Measurements from ENCODE around the gene MCTP2.

The MCTP2 gene

GRCh38 chr15:94327356-94327936 lies 96.1 kb downstream of the MCTP2 start:
- H3K4me1 ChIP-seq (ENCODE audit: control insufficient read depth, insufficient read depth, low read length): no peaks in the 10 kb centered on the region
- H3K4me3 ChIP-seq (ENCODE audit: low read depth, low read length): no peak overlapping the region
- TF ChIP-seq ZNF248 (tag by site-specific recombination; IDR thresholded peaks at IDR 0.05) (no peak), ZNF654 (tag by site-specific recombination; IDR thresholded peaks at IDR 0.05; ENCODE audit: low read depth) (peak; percentile 29)
- POLR2A ChIA-PET: no interaction called here
- no peak overlapping the region for H3K27ac ChIP-seq (ENCODE audit: extremely low read depth, low read depth, low read length)
- no peaks in the 10 kb centered on the region for H3K9me3 ChIP-seq (ENCODE audit: control insufficient read depth, insufficient read depth, low read depth, low read length)
- CTCF ChIA-PET: interaction anchor here (0.6 to 10.2 kb wide), 19 partner anchors 11 to 1272 kb away, joined by 3 to 258 read pairs (median 4); no protein-coding TSS in a partner anchor
- no peaks in the 10 kb centered on the region for H3K36me3 ChIP-seq (ENCODE audit: control insufficient read depth in 2 of 2, insufficient read depth in 1 of 2, low read length in 2 of 2)

- ChIA-PET POLR2A (no interaction called here), CTCF (interaction anchor here (0.6 to 3.8 kb wide), 4 partner anchors 8 to 245 kb away, joined by 3 to 41 read pairs (median 9); no protein-coding TSS in a partner anchor)
- Histone ChIP-seq H3K27ac (ENCODE audit: extremely low read depth, low read depth, low read length) (no peak overlapping the region), H3K36me3 (ENCODE audit: control insufficient read depth in 2 of 2, insufficient read depth in 1 of 2, low read length in 2 of 2) (no peaks in the 10 kb centered on the region), H3K9me3 (ENCODE audit: control insufficient read depth, insufficient read depth, low read depth, low read length) (no peaks in the 10 kb centered on the region), H3K4me3 (ENCODE audit: low read depth, low read length) (no peak overlapping the region), H3K4me1 (ENCODE audit: control insufficient read depth, insufficient read depth, low read length) (no peaks in the 10 kb centered on the region)
- TF ChIP-seq ZNF768 (tag by site-specific recombination; IDR thresholded peaks at IDR 0.05): no peak
- TF ChIP-seq ZNF510 (tag by site-specific recombination; IDR thresholded peaks at IDR 0.05; ENCODE audit: insufficient replicate concordance): no peak
- no peak for TF ChIP-seq ZNF266 (tag by site-specific recombination; IDR thresholded peaks at IDR 0.05; ENCODE audit: low read depth)
- TF ChIP-seq ZNF555 (tag by site-specific recombination; conservative IDR thresholded peaks at IDR 0.05): no peak
- no peak for TF ChIP-seq ZNF175 (tag by site-specific recombination; IDR thresholded peaks at IDR 0.05)
- TF ChIP-seq ZFP69B (tag by site-specific recombination; IDR thresholded peaks at IDR 0.05): no peak
- TF ChIP-seq GFI1B (tag by site-specific recombination; IDR thresholded peaks at IDR 0.05): no peak
- no peak for TF ChIP-seq ZNF449 (tag by site-specific recombination; IDR thresholded peaks at IDR 0.05)
- no peak for TF ChIP-seq ZSCAN4 (tag by site-specific recombination; IDR thresholded peaks at IDR 0.05)
- no peak for TF ChIP-seq ZNF548 (tag by site-specific recombination; IDR thresholded peaks at IDR 0.05)
- TF ChIP-seq ZNF529 (tag by site-specific recombination; IDR thresholded peaks at IDR 0.05; ENCODE audit: insufficient replicate concordance): no peak
- TF ChIP-seq BCL11B (tag by site-specific recombination; IDR thresholded peaks at IDR 0.05; ENCODE audit: low read depth): no peak
- no peak for TF ChIP-seq ZNF571 (tag by site-specific recombination; IDR thresholded peaks at IDR 0.05)
- no peak for TF ChIP-seq YY1 (tag by site-specific recombination; IDR thresholded peaks at IDR 0.05)
- TF ChIP-seq ZNF544 (tag by site-specific recombination; IDR thresholded peaks at IDR 0.05): no peak
- TF ChIP-seq ZNF239 (tag by site-specific recombination; IDR thresholded peaks at IDR 0.05): no peak
These were observed 100.4 kb downstream of the MCTP2 start for GRCh38 chr15:94331731-94332130.

GRCh38 chr15:94335616-94336015 lies 104.3 kb downstream of the MCTP2 start:
- Histone ChIP-seq H3K27ac (ENCODE audit: extremely low read depth, low read depth, low read length) (no peak overlapping the region), H3K4me1 (ENCODE audit: control insufficient read depth, insufficient read depth, low read length) (no peaks in the 10 kb centered on the region), H3K36me3 (ENCODE audit: control insufficient read depth in 2 of 2, insufficient read depth in 1 of 2, low read length in 2 of 2) (no peaks in the 10 kb centered on the region), H3K4me3 (ENCODE audit: low read depth, low read length) (no peak overlapping the region), H3K9me3 (ENCODE audit: control insufficient read depth, insufficient read depth, low read depth, low read length) (no peaks in the 10 kb centered on the region)
- POLR2A ChIA-PET: no interaction called here
- CTCF ChIA-PET: interaction anchor here (2.1 to 3.8 kb wide), 2 partner anchors 12 to 171 kb away, joined by 10 to 41 read pairs; no protein-coding TSS in a partner anchor
- TF ChIP-seq ZNF768 (tag by site-specific recombination; IDR thresholded peaks at IDR 0.05) (no peak), ZNF398 (tag by site-specific recombination; IDR thresholded peaks at IDR 0.05) (no peak), ELK4 (IDR thresholded peaks at IDR 0.05; ENCODE audit: borderline replicate concordance, low read depth, low read length) (no peak), SETDB1 (IDR thresholded peaks at IDR 0.05; ENCODE audit: insufficient read length, low read length) (no peak), ZNF433 (tag by site-specific recombination; IDR thresholded peaks at IDR 0.05; ENCODE audit: low read depth) (no peak), ZNF26 (tag by site-specific recombination; IDR thresholded peaks at IDR 0.05) (no peak), FEZF1 (tag by site-specific recombination; IDR thresholded peaks at IDR 0.05) (no peak), ZNF501 (tag by site-specific recombination; IDR thresholded peaks at IDR 0.05) (no peak), ZNF202 (tag by site-specific recombination; IDR thresholded peaks at IDR 0.05; ENCODE audit: borderline replicate concordance) (no peak)
